Stimulated activated naive CD8-positive, alpha-beta T cell treated with anti-CD3 and anti-CD28 coated beads, Interleukin-15, Interleukin-2, amounts not matched to agents 100 ng/mL and 50 ng/mL, for 24 hours (primary cell): ENCODE results near the gene MFSD2A.

Experiments
- H3K27ac Mint-ChIP-seq: one replicate; pipeline ENCODE4 v1.8.0; 2021; ENCODE audit warnings: mild to moderate bottlenecking, mixed read lengths
- H3K27me3 Mint-ChIP-seq: one replicate; pipeline ENCODE4 v1.8.0; 2021; ENCODE audit warnings: mixed read lengths
- H3K36me3 Mint-ChIP-seq: one replicate; pipeline ENCODE4 v1.8.0; 2021; ENCODE audit warnings: low read depth, mixed read lengths
- H3K4me1 Mint-ChIP-seq: one replicate; pipeline ENCODE4 v1.8.0; 2021; ENCODE audit warnings: low read depth, mixed read lengths
- H3K4me3 Mint-ChIP-seq: one replicate; pipeline ENCODE4 v1.8.0; 2021; ENCODE audit warnings: mild to moderate bottlenecking, mixed read lengths
- H3K9me3 Mint-ChIP-seq: one replicate; pipeline ENCODE4 v1.8.0; 2021; ENCODE audit warnings: mixed read lengths

The MFSD2A gene

DNA sequence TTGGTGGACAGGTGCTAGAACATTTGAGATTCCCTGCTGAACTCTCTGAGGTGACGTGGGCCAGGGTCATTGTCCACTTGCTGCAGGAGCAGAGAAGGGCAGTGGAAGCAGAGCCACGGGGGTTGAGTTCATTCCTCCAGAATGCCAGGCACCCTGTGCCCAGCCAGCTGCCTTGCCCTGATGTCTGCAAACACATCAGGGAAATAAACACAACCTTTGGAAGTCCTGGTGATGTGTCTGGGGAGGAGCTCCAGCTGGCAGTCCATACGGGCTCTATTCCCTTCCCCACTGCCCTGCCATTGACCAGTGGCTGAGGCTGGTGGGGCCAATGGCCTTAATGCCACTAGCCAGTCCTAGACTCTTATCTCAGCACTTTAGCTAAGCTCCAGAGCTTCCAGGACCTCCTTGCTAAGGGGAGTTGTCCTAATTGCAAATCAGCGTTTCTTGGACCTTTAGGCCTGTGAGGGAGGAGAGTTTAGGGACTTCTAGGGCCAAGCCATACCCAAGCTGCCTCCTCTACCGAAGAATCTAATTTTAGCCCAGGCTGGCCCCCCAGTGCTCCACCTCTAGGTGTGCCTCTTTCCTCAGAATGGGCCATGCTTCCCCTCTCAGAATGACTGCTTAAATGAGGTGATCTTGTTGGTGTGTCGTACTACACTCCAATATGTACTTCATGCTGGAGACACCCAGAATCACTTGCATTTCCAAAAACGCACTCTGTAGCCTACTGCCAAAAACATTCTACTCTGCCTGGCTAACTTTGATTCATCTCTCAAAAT lies 25.9 kb upstream of the MFSD2A start:
- H3K9me3 Mint-ChIP-seq, result no peaks in the 10 kb centered on the region
- H3K27me3 Mint-ChIP-seq, result no peaks in the 10 kb centered on the region
- no peak overlapping the region for H3K4me3 Mint-ChIP-seq
- H3K36me3 Mint-ChIP-seq, result no peaks in the 10 kb centered on the region
- no peaks in the 10 kb centered on the region for H3K4me1 Mint-ChIP-seq
- H3K27ac Mint-ChIP-seq, result no peak overlapping the region

DNA sequence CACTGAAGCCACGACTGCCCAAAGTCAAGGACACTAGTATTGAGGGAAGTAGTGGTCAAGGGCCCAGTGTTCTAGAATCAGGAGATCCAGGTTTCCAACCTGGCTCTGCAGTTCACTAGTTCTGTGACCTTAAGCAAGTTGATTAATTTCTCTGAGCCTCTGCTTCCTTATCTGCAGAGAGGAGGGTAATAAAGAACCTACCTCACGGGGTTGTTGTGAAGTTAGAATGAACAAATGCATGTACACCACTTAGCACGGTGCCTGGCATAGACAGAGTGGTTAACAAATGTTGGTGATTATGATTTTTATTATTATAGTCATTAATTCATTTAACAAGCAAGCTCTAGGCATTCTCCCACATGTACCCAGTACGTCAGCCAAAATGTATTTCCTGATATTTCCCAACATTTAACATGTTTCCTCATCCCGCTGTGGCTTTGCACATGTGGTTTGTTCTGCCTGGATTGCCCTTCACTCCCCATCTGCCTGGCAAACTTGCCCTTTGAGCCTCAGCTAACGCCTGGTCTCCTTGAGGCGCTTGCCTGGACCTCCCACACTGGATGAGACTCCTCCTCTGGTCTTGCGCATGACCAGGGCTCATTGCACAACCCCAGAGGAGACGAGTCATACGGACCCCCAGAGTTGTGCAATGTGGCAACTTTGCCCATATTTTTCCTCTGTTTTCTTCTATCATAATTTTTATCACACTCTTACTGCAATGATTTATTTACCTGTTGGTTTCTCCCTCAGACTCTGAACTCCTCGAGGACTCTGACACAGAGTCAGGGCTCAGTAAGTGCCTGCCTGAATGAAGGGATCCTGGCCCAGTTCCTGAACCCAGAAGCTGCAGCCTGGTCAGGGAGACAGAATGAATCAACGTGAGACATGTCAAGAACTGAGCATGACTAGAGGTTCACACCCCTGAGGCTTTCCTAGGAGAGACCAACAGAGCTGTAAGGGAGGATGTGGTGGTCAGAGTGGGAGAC lies 20.7 kb upstream of the MFSD2A start:
- H3K4me1 Mint-ChIP-seq, result no peaks in the 10 kb centered on the region
- no peak overlapping the region for H3K4me3 Mint-ChIP-seq
- no peaks in the 10 kb centered on the region for H3K9me3 Mint-ChIP-seq

DNA sequence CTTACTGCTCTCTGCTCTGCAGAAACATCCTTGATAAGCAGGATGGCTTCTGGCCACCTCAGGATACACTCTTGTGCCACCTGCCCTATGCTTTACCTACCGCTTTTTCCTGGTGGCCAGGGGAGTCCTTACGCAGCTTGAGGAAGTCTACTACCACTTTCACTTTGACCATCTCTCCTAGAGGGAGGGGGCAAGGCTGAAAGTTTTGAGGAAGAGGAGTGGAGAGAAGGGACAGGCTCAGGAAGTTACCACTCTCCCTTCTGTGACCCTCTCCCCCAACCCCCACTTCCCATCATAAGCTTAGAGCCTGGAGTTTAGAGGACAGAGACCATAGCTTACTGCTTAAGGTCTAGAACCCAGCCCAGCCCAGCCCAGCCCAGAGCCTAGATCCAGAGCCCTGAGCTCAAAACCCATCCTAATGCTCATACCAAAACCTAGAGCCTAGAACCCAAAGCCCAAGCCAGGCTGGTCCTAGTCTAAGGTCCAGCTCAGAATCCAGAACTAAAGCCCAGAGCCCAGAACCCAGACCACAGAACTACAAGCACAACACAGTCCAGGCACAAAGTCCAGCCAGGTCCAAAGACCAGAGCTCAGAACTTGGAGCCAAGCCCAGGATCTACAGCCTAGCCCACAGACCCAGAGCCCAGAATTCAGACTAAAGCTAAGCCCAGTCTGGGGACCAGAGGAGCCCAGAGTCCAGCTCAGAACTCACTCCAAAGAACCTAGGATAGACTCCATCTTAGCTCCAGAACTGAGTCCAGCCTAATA lies 18.0 kb upstream of the MFSD2A start:
- H3K27me3 Mint-ChIP-seq, result no peaks in the 10 kb centered on the region
- no peaks in the 10 kb centered on the region for H3K36me3 Mint-ChIP-seq
- H3K4me3 Mint-ChIP-seq, result no peak overlapping the region
- no peak overlapping the region for H3K27ac Mint-ChIP-seq
- H3K9me3 Mint-ChIP-seq, result no peaks in the 10 kb centered on the region
- no peaks in the 10 kb centered on the region for H3K4me1 Mint-ChIP-seq

More for the DNA sequence above, 20.7 kb upstream of the MFSD2A start:
- no peak overlapping the region for H3K27ac Mint-ChIP-seq
- H3K36me3 Mint-ChIP-seq, result no peaks in the 10 kb centered on the region
- no peaks in the 10 kb centered on the region for H3K27me3 Mint-ChIP-seq

DNA sequence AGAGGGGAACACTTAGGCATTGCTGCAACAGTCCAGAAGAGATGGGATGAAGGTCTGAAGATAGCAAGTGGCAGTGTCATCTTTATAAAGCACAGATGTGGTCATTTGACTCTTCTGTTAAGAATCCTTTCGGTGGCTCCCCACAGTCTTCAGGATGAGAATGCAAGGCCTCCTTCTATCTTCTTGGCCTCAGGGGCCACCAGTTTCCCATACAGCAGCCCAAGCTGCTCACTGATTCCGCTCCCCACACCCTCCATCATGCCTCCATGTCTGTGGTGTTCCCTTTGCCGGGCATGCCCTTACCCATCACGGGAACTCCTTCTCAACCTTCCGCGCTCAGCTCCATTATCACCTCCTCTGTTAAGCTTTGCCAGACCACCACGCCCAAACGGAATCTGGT lies 16.1 kb upstream of the MFSD2A start:
- no peaks in the 10 kb centered on the region for H3K36me3 Mint-ChIP-seq
- H3K9me3 Mint-ChIP-seq, result no peaks in the 10 kb centered on the region
- H3K4me3 Mint-ChIP-seq, result no peak overlapping the region
- H3K27me3 Mint-ChIP-seq, result peaks cover 4% of the 10 kb centered on the region
- no peaks in the 10 kb centered on the region for H3K4me1 Mint-ChIP-seq
- no peak overlapping the region for H3K27ac Mint-ChIP-seq

DNA sequence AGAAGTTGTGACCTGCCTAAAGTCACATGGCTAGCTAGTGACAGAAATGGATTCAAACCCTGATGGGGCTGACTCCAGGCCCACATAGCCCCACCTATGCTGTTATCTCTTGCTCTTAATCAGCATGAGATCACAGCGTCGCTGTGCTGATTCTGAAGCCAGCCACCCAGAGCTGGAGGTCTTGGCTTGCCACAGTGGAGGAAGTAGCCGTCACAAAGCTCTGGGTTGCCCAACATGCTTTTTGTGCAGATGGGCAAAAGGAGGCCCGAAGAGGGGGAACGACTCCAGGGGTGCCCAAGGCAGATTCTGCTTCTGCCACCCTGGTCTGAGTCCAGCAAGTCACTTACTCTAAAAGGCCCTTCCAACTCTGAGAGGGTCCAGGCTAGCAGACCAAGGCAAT lies 14.7 kb upstream of the MFSD2A start:
- no peak overlapping the region for H3K27ac Mint-ChIP-seq
- no peaks in the 10 kb centered on the region for H3K36me3 Mint-ChIP-seq
- peaks cover 6% of the 10 kb centered on the region for H3K4me1 Mint-ChIP-seq
- no peak overlapping the region for H3K4me3 Mint-ChIP-seq
- peaks cover 6% of the 10 kb centered on the region for H3K27me3 Mint-ChIP-seq
- no peaks in the 10 kb centered on the region for H3K9me3 Mint-ChIP-seq

DNA sequence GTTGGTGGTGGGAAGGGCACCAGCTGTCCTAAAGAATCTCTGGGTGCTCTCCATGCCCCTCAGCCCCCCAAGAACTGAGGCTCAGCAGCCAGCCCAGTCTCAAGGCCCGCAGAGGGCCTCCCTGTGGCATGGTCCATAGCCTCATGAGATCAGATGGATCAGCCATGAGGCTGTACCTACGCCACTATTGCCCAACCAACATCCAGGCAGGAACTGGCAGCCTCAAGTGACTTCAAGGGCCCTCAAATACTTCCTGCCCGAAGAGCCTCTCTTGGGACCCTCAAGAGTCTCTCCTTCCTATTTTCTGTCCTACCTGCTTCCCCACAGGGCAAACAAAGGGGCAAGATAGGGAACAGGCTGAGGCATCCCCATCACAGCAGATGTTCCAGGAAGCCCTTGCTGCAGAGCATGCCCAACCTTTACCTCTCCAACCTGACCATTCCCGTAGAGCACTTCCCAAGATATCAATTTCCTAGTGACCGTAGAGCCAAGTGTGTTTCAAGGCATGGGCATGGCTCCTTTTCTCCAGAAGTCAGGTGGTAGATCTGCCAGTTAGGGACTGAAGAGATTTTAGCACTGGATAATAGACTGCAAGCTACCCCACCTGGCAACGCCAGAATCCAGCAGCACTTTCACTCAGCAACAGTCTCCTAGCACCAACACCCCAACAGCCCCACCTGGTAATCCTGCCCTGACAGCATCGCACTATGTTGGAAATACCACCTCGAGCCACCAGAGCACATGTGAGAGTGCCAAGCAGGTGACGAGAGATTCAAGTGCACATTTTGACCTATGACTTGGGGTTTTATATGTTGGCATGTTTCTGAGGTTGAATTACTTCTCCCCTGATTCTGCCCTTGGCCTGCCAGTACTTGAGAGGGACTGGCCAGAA lies 13.7 kb upstream of the MFSD2A start:
- no peaks in the 10 kb centered on the region for H3K36me3 Mint-ChIP-seq
- no peak overlapping the region for H3K4me3 Mint-ChIP-seq
- no peak overlapping the region for H3K27ac Mint-ChIP-seq
- H3K9me3 Mint-ChIP-seq, result no peaks in the 10 kb centered on the region
- H3K4me1 Mint-ChIP-seq, result peaks cover 6% of the 10 kb centered on the region
- peaks cover 6% of the 10 kb centered on the region for H3K27me3 Mint-ChIP-seq

DNA sequence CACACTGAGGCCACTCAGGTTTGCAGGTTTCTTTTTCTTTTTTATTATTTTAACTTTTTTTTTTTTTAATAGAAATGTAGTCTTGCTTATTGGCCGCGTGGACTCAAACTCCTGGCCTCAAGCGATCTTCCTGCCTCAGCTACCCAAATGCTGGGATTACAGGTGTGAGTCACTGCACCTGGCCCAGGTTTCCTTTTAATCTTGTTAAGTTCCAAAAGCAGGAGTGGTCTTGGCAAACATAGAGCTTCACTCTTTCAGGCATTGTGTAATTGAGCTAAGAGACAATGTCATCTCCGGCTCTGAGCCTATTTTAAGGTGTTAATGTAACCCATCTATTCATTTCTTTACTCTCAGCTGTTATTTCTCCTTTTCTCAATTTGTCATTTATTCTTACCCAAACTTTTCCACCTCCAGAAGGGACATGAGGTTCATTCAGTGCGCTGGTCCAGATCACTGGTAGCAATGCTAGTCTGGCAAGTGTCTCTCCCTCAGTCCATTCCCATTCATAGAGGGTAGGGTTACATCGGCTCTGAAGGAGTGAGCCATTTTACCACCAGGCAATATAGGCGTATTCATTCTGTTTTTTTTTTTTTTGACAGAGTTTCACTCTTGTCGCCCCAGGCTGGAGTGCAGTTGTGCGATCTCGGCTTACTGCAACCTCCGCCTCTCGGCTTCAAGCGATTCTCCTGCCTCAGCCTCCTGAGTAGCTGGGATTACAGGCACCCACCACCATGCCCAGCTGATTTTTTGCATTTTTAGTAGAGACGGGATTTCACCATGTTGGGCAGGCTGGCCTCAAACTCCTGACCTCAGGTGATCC lies 11.3 kb upstream of the MFSD2A start:
- H3K27ac Mint-ChIP-seq, result no peak overlapping the region
- peaks cover 6% of the 10 kb centered on the region for H3K27me3 Mint-ChIP-seq
- no peaks in the 10 kb centered on the region for H3K9me3 Mint-ChIP-seq
- H3K4me3 Mint-ChIP-seq, result no peak overlapping the region
- peaks cover 6% of the 10 kb centered on the region for H3K4me1 Mint-ChIP-seq
- no peaks in the 10 kb centered on the region for H3K36me3 Mint-ChIP-seq

DNA sequence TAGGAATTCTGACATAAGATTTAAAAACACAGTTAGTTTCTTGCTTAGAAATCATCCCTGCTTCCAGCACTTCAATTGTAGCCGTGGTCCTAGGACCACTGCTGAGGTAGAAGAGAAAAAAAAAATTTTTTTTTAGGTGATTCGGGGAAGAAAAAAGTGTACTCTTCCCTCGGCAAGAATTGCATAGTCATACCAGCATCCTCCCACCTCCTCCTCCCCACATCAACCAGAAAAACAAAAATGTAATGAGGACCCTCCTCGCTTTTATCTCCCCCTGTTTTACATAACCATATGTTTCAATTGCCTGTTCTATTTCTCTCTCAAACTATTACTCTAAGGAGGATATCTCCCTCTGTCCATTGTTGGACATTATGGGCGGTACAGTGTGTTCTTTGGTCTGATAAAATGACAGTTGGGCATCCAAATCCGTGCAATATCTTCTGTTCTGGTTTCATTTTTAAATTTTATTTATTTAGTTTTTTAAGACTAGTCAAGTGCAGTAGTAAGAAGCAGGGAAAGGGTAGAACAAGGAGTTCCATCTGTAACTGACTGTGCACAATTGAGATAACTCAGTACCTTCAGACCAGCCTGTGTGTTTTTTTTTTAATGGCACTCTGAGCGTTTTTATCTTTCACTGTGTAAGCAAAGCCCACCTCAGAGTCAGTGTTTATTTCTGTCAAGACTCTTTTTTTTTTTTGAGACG lies 10.4 kb upstream of the MFSD2A start:
- Mint-ChIP-seq H3K27ac (no peak overlapping the region), H3K4me1 (peaks cover 6% of the 10 kb centered on the region), H3K27me3 (peaks cover 6% of the 10 kb centered on the region), H3K4me3 (no peak overlapping the region), H3K9me3 (no peaks in the 10 kb centered on the region), H3K36me3 (no peaks in the 10 kb centered on the region)

DNA sequence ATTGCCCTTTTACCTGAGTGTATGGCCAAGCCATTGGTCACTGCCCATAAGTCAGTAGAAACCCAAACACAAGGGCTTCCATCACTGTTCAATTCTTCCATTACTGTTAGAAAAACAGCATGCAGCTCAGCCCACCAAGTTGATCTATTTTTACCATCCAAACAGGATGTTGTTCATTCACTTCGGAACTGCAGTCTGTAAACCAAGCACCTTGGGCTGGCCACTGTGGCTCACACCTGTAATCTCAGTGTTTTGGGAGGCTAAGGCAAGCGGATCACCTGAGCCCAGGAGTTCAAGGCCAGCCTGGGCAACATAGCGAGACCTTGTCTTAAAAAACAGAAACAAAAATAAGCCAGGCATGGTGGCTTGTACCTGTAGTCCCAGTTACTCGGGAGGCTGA lies 8.7 kb upstream of the MFSD2A start:
- Mint-ChIP-seq H3K27ac (no peak overlapping the region), H3K9me3 (no peaks in the 10 kb centered on the region), H3K4me3 (no peak overlapping the region), H3K27me3 (peaks cover 6% of the 10 kb centered on the region), H3K4me1 (peaks cover 10% of the 10 kb centered on the region), H3K36me3 (no peaks in the 10 kb centered on the region)

DNA sequence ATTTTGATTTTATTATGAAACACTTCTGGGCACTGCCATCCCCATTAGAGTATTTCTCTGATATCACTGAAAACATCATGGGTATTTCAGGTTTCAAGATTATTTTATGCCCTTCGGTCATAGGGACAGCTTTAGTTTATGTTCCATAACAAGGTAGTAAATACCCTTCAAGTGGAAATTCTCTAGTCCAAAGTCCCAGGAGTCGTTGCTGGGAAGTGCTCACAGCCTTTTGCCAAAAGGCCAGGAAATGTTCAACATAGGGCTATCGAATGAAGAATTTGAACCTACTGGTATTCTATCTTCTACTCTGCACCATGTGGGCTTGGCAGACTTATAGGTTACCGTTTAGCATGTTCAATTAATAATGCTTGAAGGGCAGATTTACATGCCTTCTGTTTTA lies 7.7 kb upstream of the MFSD2A start:
- H3K4me1 Mint-ChIP-seq, result peaks cover 10% of the 10 kb centered on the region
- no peak overlapping the region for H3K4me3 Mint-ChIP-seq
- H3K27me3 Mint-ChIP-seq, result peaks cover 6% of the 10 kb centered on the region
- no peak overlapping the region for H3K27ac Mint-ChIP-seq
- H3K9me3 Mint-ChIP-seq, result no peaks in the 10 kb centered on the region
- H3K36me3 Mint-ChIP-seq, result no peaks in the 10 kb centered on the region

DNA sequence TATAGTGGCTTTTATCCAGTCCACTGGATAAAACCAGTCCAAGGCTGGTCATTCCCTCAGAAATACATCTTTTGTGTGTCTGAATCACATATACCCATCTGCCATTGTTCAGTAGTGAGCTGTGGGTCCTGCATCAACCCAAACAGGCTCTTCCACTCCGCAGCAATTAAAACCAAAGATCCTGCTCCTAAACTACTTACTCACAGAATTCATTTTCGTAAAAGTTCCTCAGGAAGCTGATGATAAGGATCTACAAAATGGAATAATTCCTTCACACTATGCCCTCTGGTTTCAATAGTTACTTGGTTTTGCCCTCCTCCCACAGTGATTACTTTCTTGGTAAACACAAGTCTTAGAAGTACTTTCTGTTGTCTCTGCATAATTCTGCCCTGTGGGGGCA lies 5.1 kb upstream of the MFSD2A start:
- no peak overlapping the region for H3K4me3 Mint-ChIP-seq
- H3K27ac Mint-ChIP-seq, result no peak overlapping the region
- H3K36me3 Mint-ChIP-seq, result no peaks in the 10 kb centered on the region
- peaks cover 19% of the 10 kb centered on the region for H3K4me1 Mint-ChIP-seq
- no peaks in the 10 kb centered on the region for H3K27me3 Mint-ChIP-seq
- H3K9me3 Mint-ChIP-seq, result no peaks in the 10 kb centered on the region

DNA sequence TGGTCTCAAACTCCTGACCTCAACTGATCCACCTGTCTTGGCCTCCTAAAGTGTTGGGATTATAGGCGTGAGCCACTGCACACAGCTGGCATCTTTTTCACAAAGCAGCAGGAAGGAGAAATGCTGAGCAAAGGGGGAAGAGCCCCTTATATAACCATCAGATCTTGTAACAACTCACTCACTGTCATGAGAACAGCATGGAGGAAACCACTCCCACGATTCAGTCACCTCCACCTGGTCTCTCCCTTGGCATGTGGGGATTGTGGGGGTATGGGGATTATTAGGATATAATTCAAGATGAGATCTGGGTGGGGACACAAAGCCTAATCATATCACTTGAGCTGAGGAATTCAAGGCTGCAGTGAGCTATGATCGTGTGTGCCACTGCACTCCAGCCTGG lies 3.0 kb upstream of the MFSD2A start:
- H3K27ac Mint-ChIP-seq, result no peak overlapping the region
- H3K4me3 Mint-ChIP-seq, result no peak overlapping the region
- no peaks in the 10 kb centered on the region for H3K9me3 Mint-ChIP-seq
- peaks cover 35% of the 10 kb centered on the region for H3K4me1 Mint-ChIP-seq
- peaks cover 9% of the 10 kb centered on the region for H3K36me3 Mint-ChIP-seq
- no peaks in the 10 kb centered on the region for H3K27me3 Mint-ChIP-seq
